Stimulated activated CD8-positive, alpha-beta memory T cell treated with anti-CD3 and anti-CD28 coated beads, Interleukin-7, amount 100 ng/mL, for 4 hours (primary cell): ENCODE measurements around the gene ZNF383.
A peak's percentile ranks its signal among the peaks of the same experiment; 100 is the strongest.
"Not testable (repeated sequence)": the region's sequence is repeated elsewhere in the genome, so short reads cannot be mapped to it uniquely, and the experiment has no call there.

Source experiments
- DNase-seq, 2 donors: peaks; one replicate each; pipeline ENCODE4 v3.0.0-alpha.2; 2020; ENCODE audit warnings: low read depth in 2 of 2

The ZNF383 gene

DNA sequence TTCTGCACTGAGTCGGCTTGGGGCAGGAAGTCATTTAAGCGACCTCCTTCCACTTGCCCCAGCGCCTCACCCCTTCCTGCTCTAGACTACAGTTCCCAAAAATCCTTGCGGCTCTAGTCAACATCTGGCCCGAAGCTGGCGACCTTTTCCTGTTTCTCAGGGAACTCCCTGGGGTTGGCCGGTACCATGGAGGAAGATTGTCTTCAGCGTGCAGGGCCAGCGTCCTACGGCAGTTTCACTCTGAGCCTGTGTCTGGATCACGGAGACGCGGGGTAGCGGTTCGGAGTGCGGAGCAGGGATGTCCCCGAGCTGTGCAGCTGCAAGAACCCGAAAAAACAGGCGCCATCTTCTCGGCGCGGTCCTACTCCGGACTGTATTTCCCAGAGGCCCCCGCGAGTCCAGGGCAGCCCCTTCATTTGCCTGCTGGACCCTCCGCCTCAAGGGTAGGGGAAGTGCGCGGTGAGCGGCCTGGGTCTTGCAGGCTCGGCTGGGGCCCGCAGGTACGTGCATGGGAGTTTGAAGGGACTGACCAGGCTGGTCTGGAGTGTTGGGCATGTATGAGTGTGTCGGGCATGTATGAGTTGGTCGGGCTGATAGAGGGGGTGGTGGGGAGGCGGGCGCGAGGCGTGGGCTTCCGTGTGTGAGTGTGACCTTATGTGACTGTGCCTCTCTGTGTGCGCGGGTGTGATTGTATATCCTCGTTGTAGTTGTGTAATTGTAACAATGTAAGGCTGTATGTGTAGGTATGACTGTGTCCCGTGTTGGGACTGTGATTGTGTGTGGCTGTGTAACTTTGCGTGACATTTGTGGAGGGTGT, at the start of gene ZNF383:
ZNF383 (plus strand) TSS at position 440 of the 817 bp plus-strand sequence. CDS start 12,240 bp downstream, outside the sequence.
- peak; percentile 73 to 80 for DNase-seq

DNA sequence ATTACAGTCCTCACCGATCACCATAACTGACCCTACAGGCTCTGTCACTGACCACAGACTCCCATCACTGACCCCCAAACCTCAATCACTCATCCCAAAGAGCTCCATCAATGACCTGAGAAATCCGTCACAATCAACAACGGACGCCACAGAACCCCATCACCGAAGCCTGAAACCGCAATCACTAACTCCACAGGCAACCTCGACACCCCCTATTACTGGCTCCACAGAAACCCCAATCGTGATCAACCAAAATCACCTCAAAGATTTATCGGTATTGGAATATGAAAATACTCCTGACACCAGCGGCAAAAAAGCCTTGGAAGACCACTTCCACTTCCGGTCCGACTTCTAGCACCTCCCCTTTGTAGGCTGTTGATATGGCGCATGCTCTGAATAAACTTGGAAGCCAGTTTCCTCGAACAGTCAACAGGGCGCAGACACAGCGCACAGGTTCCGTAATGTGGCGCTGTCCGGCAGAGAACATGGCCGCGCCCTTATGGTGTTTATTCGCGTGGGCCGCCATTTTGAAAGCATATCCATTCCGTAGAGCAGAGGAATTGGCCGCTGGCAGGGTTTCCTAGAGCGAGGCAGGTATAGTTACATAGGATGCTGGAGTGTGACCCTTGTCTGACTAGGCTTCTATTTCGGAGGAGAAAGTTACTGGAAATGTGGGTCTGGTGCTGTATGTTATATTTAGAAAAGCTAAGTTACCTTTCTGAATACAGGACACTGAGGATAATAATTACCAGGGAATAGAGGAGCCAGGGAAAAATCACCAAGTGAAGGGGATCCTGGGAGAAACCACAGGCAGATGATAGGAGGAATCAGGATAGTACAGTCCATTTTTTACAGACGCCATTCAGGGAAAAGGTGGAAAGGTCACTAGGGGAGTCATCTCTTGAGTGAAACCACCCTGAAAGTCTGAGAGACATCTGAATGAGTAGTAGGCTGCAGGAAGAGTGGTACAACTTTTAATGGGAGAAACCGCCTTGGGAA, 45.3 kb upstream of the ZNF383 start, which contains the start of gene ZNF585A:
ZNF585A (minus strand) TSS at position 328 of the 999 bp plus-strand sequence. CDS start 2,785 bp downstream, outside the sequence.
- peak; percentile 86 to 90 for DNase-seq

DNA sequence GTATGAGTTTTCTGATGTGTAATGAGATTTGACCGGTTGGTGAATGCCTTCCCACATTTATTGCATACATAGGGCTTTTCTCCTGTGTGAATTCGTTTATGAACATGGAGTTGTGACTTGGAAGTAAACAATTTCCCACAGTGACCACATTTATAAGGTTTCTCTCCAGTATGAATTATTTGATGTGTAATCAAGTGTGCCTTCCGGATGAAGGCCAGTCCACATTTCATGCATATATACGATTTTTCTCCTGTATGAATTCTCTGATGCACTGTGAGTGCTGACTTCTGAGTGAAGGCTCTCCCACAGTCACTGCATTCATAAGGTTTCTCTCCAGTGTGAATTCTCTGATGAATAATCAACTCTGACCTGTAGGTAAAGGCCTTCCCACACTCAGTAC, 31.9 kb upstream of the ZNF383 start:
- DNase-seq, result not testable (repeated sequence)

DNA sequence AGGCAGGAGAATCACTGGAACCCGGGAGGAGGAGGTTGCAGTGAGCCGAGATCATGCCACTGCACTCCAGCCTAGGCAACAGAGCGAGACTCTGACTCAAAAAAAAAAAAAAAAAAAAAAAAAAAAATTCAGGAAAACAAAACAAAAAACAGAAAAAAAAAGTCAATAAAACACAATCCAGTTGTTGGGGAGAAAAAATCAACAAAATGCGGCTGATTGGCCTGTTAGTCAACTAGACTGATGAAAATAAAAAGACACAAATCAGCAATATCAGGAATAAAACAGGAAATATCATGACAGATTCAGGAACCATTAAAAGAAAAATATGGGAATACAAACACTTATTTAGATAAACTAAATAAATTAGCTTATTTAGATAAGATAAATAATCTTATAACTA, 22.8 kb upstream of the ZNF383 start:
- not testable (repeated sequence) for DNase-seq

DNA sequence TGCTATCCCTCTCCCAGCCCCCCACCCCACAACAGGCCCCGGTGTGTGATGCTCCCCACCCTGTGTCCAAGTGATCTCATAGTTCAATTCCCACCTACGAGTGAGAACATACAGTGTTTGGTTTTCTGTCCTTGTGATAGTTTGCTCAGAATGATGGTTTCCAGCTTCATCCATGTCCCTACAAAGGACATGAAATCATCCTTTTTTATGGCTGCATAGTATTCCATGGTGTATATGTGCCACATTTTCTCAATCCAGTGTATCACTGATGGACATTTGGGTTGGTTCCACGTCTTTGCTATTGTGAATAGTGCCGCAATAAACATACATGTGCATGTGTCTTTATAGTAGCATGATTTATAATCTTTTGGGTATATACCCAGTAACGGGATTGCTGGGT, 20.9 kb upstream of the ZNF383 start:
- not testable (repeated sequence) for DNase-seq

GRCh38 chr19:37197768-37198167, 20.2 kb upstream of the ZNF383 start:
- no peak for DNase-seq

GRCh38 chr19:37217480-37217774, 587 bp upstream of the ZNF383 start:
- no peak for DNase-seq

- DNase-seq, result no peak
Observed at GRCh38 chr19:37218592-37218935, 550 bp downstream of the ZNF383 start.

- DNase-seq, result no peak
Observed at GRCh38 chr19:37220383-37220782, 2.4 kb downstream of the ZNF383 start.

- no peak for DNase-seq
Observed at GRCh38 chr19:37221136-37221535, 3.1 kb downstream of the ZNF383 start.

DNA sequence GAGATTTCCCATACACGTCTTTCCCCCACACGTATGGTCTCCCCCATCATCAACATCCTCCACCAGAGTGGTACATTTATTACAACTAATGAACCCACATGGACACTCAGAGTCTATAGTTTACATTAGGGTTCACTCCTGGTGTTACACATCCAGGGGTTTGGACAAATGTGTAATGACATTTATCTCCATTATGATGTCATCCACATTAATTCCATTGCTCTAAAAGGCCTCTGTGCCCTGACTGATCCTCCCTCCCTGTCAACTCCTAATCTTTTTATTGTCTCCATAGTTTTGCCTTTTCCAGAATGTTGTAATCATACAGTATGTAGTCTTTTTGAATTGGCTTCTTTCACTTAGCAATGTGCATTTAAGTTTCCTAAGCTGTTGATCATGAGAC, 8.2 kb downstream of the ZNF383 start:
- DNase-seq, result no peak

GRCh38 chr19:37227996-37228395, 10.0 kb downstream of the ZNF383 start:
- DNase-seq, result no peak

- DNase-seq, result no peak
Observed at GRCh38 chr19:37243206-37243632, 25.2 kb downstream of the ZNF383 start.

DNA sequence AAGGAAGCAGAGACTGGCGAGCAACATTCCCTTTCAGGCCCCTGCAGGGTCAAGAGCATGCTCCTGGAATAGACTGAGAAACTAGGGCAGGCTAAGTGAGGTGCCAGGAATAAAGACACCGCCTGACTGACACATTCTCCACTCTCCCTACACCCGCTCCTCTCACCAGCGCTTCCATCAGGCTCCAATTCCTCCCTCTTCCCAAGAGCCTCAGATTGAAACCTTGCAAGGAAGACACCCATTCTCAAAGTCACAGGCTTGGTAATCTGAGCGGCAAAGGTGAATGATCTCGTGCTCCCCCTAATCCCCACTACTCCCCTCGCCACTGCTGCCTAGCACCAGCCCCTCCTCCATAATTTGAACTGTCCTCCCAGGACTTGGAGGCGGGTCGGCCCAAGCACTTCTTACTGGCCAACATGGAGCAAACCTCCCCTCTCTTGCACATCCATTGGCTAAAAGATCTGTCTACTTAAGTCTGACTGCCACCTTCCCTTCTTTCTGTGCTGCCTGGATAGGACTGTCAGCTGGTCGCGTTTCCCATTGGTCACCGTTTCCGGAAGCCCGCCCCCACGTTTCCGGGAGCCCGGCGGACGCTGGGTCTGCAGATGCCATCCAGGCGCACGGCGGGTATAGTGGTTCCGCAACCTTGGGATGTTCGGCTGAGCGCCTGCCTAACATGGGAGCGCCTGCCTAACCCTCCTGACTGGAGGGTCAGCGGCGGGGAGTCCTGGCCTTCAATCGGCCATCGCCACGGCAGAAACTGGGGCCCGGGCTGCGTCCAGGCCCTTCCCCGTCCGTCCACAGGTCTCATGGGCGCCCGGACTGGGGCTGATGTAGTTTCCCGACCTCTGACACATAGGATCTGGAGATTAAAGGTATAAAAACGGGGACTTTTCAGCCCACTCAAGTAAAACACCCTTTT, 33.6 kb downstream of the ZNF383 start:
- peak in 1 of 2 donors; percentile 1 for DNase-seq

DNA sequence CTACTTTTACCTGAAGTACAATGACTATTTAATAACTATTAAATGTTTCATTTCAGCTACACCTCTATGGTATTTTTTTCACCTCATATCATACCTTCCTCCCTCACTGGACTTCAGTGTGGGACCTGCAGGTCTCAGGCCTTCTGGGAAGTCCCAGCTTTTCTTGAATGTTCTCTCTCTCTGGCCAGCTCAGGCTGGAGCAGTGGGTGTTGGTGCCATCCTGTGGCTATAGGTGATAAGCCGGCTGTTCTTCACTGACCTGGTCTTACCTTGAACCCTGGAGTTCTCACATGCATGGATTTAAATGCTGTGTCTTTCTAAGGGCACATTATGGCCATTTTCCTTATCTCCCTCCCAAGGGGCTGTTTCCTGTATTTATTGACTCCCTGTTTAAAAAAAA, 45.0 kb downstream of the ZNF383 start:
- not testable (repeated sequence) for DNase-seq

DNA sequence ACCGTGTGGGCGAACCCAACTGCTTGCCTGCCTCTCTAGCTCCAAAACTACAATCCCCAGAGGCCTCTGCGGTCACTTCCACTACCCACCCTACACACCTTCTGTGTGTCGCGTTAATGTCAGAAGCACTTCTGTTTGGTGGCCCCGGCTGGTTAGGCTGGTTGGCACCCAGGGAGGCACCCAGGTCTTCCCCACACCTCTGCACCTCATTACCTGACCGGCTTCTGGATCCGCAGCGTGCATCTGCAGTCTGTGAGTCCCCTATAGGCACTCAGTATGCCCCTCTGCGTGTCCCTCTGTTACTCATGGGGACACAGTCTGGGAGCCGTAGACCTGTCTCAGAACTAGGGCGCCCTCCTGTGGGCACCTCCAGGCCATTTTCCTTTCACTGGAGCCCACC, 49.0 kb downstream of the ZNF383 start:
- DNase-seq, result not testable (repeated sequence)

GRCh38 chr19:37267755-37268154, 49.7 kb downstream of the ZNF383 start:
- not testable (repeated sequence) for DNase-seq

DNA sequence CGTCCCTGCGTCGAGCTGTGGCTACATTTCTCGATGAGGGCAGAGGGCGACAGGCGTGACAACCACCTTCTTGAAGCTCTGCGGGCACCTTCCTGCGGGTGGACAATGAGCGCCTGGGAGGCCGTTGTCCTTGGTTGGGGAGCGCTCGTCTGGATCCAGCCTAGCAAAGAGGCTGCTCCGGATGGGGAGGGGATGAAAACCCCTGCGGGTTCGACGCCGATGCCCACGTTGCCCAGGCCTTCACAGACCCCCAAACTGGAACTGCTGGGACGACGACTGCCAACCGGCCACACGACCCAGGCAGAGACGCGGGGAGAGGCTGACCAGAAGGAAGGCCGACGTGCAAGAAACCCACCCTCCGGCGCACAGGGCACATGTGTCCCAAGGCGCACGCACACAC, 62.6 kb downstream of the ZNF383 start:
- DNase-seq, result not testable (repeated sequence)

GRCh38 chr19:37284020-37284419, 66.0 kb downstream of the ZNF383 start:
- DNase-seq, result not testable (repeated sequence)

DNA sequence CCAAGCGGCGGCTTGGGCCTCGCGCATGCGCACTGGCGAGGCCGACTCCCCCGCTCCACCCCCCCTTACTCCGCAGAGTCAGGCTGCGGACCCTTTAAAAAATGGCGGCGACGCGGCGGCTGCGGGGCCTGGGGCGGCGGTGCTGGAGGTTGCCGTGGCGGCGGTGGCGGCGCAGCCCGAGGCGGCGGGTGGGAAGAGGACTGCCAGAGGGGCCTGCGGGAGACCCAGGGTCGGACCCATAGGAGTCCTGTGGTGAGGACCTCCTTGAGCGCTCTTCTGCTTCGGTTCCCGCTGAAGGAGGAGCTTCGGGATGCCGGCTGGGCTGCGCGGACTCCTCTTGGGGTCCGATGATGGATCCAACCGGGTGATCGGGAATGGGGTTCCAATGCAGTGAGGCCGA, 71.2 kb downstream of the ZNF383 start:
- DNase-seq, result not testable (repeated sequence)
